ENCODE results near the gene TINAGL1. TPM values are rescaled to one million over a fixed set of nuclear protein-coding genes. Genes with fewer than 3 reads are reported as not detected.

TINAGL1 gene
- total RNA-seq, 4 donors from 2014 or later = 152 to 368 (median 248) TPM

DNA sequence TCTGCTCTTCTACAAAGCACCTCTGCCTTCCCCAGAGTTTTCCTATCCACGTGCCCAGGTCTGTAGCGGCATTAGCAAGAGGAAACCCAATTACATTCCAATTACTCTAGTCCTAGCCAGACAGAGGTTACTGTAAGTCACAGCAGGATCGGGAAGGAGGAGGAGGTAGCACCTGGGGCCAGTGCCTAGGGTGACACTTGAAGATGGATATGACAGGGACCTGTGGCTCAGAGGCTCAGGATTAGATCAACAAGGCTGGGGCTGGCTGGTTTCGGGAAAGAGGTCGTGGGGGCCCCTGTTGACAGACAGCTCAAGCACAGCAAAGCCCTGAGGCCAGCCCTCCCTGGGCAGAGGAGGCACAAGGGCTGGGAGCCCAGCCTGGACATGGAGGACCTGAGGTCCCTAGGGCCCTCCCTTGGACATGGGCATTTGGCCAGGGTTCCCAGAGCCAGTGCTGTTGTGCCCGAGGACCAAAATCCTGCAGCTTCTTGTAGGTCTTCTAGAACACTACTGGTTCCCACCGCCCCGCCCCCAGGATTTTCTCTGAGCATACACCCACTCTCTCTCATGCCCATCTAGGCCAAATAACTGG lies 38.2 kb downstream of the TINAGL1 start:
- H3K9me3 ChIP-seq = no peaks in the 10 kb centered on the region
- peaks cover 0 to 14% (median 11%) of the 10 kb centered on the region in 3 donors for H3K4me1 ChIP-seq
- H3K36me3 ChIP-seq = no peaks in the 10 kb centered on the region
- no CpG with 5 or more reads among the region's 8 CpGs for WGBS, 2 donors (ENCODE audit: low coverage in 1 of 2)
- H3K27ac ChIP-seq = no peak overlapping the region
- H3K27me3 ChIP-seq = peaks cover 44% of the 10 kb centered on the region
- no peak for ATAC-seq
- TF ChIP-seq, protein P1, sequence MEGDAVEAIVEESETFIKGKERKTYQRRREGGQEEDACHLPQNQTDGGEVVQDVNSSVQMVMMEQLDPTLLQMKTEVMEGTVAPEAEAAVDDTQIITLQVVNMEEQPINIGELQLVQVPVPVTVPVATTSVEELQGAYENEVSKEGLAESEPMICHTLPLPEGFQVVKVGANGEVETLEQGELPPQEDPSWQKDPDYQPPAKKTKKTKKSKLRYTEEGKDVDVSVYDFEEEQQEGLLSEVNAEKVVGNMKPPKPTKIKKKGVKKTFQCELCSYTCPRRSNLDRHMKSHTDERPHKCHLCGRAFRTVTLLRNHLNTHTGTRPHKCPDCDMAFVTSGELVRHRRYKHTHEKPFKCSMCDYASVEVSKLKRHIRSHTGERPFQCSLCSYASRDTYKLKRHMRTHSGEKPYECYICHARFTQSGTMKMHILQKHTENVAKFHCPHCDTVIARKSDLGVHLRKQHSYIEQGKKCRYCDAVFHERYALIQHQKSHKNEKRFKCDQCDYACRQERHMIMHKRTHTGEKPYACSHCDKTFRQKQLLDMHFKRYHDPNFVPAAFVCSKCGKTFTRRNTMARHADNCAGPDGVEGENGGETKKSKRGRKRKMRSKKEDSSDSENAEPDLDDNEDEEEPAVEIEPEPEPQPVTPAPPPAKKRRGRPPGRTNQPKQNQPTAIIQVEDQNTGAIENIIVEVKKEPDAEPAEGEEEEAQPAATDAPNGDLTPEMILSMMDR (IDR thresholded peaks at IDR 0.05) = no peak
- TF ChIP-seq POLR2AphosphoS5 (IDR thresholded peaks at IDR 0.05) = no peak
- TF ChIP-seq POLR2A (IDR thresholded peaks at IDR 0.05) = no peak
- TF ChIP-seq EP300 (IDR thresholded peaks at IDR 0.05) = no peak
- H3K4me3 ChIP-seq = no peak overlapping the region

DNA sequence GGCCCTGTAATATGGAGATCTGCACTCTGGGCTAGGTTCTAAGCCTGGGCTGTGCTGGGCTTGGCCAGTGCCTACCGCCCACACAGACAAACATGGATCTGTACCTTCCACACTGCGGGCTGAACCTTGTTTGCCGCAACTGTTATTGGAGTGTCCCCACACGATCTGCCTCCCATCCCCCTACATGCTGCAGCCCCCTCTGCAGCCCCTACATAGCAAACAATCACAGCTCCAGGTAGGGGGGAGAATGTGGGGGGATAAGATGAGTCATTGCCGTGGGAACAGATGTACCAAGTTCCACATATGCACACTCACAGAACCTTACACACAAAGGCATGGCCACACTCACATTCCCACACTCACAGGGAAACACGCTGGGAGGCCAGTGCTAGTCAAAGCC lies 39.1 kb downstream of the TINAGL1 start:
- no peak overlapping the region for H3K4me3 ChIP-seq
- 92% methylated on average over 2 of the region's 6 CpGs; no CpG with 5 or more reads in 1 of the 2 donors for WGBS, 2 donors (ENCODE audit: low coverage in 1 of 2)
- no peak overlapping the region for H3K27ac ChIP-seq
- no peaks in the 10 kb centered on the region for H3K36me3 ChIP-seq
- H3K4me1 ChIP-seq = peaks cover 0 to 14% (median 11%) of the 10 kb centered on the region in 3 donors
- TF ChIP-seq EP300 (IDR thresholded peaks at IDR 0.05) = no peak
- no peak for TF ChIP-seq POLR2A (IDR thresholded peaks at IDR 0.05)
- TF ChIP-seq, protein P1 (IDR thresholded peaks at IDR 0.05) = no peak
- no peak for TF ChIP-seq POLR2AphosphoS5 (IDR thresholded peaks at IDR 0.05)
- peaks cover 44% of the 10 kb centered on the region for H3K27me3 ChIP-seq
- no peaks in the 10 kb centered on the region for H3K9me3 ChIP-seq
- ATAC-seq = no peak

DNA sequence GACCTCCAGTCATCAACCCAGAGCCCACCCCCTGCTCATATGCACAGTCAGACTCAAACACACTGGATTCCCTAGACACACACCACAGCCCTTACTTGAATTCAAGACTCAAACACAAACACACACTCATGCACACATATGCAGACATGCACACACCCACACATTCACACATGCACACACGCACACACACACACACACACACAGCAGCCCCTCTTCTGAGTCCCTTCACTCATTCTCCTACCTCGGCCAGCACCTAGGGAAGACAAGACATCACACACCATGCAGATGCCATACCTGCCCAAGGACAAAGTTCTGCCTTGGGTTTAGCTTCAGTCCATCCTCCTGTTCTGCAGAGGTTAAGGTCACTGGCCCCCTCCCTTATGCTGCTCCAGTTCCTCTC lies 39.6 kb downstream of the TINAGL1 start:
- Histone ChIP-seq H3K9me3 (no peaks in the 10 kb centered on the region), H3K27me3 (peaks cover 44% of the 10 kb centered on the region), H3K27ac (no peak overlapping the region), H3K4me1 (peaks cover 0 to 14% (median 11%) of the 10 kb centered on the region in 3 donors), H3K36me3 (no peaks in the 10 kb centered on the region), H3K4me3 (no peak overlapping the region)
- ATAC-seq = no peak
- WGBS, 2 donors (ENCODE audit: low coverage in 1 of 2) = 73% methylated on average over 2 of the region's 2 CpGs; no CpG with 5 or more reads in 1 of the 2 donors
- TF ChIP-seq EP300 (IDR thresholded peaks at IDR 0.05) (no peak), POLR2A (IDR thresholded peaks at IDR 0.05) (no peak), POLR2AphosphoS5 (IDR thresholded peaks at IDR 0.05) (no peak)
- TF ChIP-seq, protein P1 (IDR thresholded peaks at IDR 0.05) = no peak

DNA sequence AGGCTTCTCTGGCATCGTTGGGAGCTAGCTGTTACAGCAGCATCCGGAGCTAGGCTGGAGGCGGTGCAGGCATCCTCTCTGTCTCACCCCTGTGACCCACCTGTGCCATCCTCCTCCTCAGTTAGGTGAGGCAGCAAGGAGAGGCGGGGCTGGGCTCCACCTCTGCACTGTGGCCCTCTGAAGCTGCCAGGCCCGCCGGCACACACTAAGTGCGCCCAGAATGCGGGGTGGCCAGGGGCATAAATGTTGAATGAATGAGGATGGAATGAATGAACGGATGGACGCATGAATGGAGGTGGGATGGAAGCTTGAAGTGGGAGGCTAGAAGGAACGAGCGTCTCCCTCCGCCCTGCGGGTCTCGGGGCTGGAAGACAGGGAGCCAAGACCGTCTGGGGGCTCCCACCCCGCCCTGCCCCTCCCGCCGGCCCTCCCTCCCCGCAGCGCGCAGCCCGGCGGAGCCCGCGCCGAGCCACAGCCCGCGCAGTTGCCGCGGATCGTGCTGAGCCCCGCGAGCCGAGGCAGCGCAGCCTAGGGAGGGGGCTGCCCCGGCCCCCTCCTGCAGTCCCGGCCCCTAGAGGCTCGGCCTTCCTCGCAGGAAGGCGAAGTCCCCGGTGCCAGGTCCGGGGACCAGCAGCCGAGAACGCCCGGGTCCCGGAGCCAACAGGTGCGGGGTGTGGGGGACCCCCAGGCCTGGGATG lies 41.1 kb downstream of the TINAGL1 start, which contains the start of gene HCRTR1:
HCRTR1 (plus strand) TSS at position 472 of the 698 bp plus-strand sequence. CDS start 1,504 bp downstream, outside the sequence.
- WGBS, 2 donors (ENCODE audit: low coverage in 1 of 2) = 9 to 40% methylated on average over 1 to 12 of the region's 48 CpGs
- H3K36me3 ChIP-seq = no peaks in the 10 kb centered on the region
- peaks cover 0 to 14% (median 11%) of the 10 kb centered on the region in 3 donors for H3K4me1 ChIP-seq
- peaks cover 44% of the 10 kb centered on the region for H3K27me3 ChIP-seq
- peak within 1 kb of the TSS; percentile 13 to 54 for H3K4me3 ChIP-seq
- H3K27ac ChIP-seq = peak within 1 kb of the TSS in 1 of 4 donors; percentile 44
- no peak for TF ChIP-seq POLR2AphosphoS5 (IDR thresholded peaks at IDR 0.05)
- no peak for TF ChIP-seq POLR2A (IDR thresholded peaks at IDR 0.05)
- TF ChIP-seq EP300 (IDR thresholded peaks at IDR 0.05) = no peak
- ATAC-seq = no peak
- no peaks in the 10 kb centered on the region for H3K9me3 ChIP-seq

DNA sequence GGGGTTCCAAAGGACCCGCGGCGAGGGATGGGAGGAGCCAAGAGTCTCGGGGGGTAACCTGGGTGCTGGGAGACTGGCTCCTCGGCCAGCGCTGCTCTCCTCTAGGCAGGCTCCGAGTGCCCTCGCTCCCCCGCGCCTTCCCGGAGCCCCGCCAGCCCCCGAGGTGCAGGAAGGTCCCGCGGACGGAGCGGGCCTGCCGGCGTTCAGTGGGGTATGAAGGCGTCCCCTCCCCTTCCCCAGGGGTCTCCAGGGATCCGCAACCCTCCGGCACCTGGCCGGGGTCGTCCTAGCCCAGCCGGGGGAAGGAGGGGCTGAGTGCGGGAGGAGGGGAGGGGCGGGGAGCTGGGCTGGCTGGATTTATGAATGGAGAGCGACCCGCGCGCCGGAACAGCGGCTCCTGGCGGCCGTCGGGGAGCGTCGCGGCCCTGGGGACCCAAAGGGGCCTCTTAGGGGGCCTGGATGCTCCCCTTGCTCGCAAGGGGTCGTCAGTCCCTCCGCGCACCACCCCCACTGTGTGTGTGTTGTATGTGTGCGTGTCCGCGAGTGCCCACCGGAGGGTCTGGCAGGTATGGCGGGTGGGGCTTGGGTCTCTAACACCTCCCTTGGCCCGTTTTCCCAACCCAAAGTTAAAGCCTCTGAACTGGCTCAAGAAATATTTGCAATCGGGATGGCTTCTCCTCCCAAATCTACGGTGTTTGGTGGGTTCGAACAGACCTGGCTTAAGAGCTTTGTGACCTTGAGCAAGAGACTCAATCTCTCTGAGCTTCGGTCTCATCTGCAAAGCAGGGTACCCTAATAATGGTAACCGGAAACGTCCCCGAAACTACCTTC lies 41.8 kb downstream of the TINAGL1 start:
- Histone ChIP-seq H3K4me3 (peak overlapping the region; percentile 13 to 54), H3K27me3 (peaks cover 44% of the 10 kb centered on the region), H3K27ac (peak overlapping the region in 1 of 4 donors; percentile 44), H3K36me3 (no peaks in the 10 kb centered on the region), H3K4me1 (peaks cover 0 to 14% (median 11%) of the 10 kb centered on the region in 3 donors), H3K9me3 (no peaks in the 10 kb centered on the region)
- ATAC-seq = peak; percentile 35
- TF ChIP-seq EP300 (IDR thresholded peaks at IDR 0.05) = no peak
- TF ChIP-seq, protein P1 (IDR thresholded peaks at IDR 0.05) = peak in 3 of 4 experiments; percentile 55 to 84 (median 56)
- WGBS, 2 donors (ENCODE audit: low coverage in 1 of 2) = 73% methylated on average over 5 of the region's 56 CpGs; no CpG with 5 or more reads in 1 of the 2 donors

All from gastroesophageal sphincter (tissue), 4 donors.